ENCODE measurements around the gene SMYD1. TPM values are rescaled to one million over a fixed set of nuclear protein-coding genes. Genes with fewer than 3 reads are reported as not detected.

SMYD1 gene
- total RNA-seq, 1 experiment from 2014 or later, result not detected

- DNase-seq (ENCODE audit: low read depth), result no peak
Measured at GRCh38 chr2:88122141-88122884, 54.7 kb downstream of the SMYD1 start.

DNA sequence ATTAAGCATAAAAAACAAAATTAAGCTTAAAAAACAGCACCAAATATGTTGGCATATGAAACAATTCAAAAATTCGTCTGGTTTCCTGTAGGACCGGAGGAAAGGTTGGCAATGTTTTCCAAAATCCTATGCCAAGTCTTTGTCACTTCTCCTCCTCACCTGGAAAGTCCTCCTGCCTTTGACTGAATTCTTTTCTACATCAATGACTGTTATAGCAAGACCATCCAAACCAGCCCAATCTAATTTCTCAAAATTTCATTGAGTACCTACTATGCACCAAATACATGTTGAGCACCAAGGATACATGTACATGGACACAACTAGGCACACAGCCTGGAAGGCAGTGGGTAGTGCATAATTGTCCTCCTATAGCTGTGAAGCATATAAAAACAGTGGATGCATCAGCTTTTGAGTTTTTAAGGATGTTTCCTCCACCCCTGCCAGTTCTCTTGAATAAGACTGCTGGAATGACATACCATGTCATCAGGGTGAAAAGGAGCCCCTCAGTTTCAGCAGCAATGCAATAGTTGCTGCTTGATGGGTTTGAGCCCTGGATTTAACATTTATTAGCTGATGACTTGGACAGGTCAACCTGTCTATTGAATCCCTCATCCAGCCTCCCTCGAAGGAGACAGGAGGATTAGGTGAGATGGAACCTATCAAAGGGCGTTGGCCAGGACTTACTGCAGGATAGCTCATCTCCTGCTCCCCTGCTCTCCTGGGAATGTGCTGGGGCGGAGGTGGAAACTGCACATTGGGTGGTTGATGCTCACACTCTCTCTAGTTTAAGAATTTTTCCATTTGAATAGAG, 55.7 kb downstream of the SMYD1 start:
- DNase-seq (ENCODE audit: low read depth), result no peak

DNA sequence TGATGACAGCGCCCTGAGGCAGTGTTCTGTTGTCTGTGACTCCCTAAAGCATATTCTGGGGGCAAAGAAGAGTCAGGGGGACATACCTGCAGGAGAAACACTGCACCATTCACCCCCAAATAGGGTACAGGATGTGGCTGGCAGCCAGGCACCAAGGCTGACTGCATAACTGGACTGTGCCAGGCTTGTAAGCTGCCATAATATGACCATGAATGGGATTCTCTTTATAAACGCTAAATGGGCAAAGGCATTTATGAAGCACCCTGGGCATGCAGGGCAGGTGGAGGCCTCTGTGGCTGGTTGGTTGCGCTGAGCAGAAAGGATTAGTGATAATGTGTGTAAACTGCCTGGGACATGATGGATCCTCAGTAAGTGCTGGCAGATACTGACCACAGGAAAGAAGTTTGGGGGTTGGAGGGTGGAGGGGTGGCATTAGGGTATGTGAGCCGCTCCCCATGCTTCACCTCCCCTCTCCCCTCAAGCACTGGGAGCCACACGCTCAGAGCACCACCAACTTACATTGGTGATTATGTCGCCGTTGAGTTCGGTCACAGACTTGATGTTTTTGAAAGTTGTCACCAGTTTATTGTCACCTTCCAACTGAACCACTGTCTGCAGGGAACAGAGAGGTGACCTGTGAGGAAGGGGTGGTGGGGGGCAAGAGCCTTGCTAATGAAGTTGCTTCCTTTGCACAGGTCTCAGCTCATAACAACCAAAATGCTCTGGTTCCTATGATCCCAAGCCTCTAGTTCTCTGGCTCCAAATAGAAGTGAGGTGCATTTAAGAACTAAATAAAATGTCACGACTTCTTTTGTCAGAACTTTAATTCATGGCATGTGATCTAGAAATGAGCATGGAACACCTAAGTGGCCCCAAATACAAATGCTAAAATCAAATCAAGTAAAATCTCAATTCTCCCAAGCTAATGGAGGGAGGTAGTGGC, 56.6 kb downstream of the SMYD1 start:
- no peak for DNase-seq (ENCODE audit: low read depth)

GRCh38 chr2:88125344-88125923, 57.8 kb downstream of the SMYD1 start:
- no peak for DNase-seq (ENCODE audit: low read depth)

DNA sequence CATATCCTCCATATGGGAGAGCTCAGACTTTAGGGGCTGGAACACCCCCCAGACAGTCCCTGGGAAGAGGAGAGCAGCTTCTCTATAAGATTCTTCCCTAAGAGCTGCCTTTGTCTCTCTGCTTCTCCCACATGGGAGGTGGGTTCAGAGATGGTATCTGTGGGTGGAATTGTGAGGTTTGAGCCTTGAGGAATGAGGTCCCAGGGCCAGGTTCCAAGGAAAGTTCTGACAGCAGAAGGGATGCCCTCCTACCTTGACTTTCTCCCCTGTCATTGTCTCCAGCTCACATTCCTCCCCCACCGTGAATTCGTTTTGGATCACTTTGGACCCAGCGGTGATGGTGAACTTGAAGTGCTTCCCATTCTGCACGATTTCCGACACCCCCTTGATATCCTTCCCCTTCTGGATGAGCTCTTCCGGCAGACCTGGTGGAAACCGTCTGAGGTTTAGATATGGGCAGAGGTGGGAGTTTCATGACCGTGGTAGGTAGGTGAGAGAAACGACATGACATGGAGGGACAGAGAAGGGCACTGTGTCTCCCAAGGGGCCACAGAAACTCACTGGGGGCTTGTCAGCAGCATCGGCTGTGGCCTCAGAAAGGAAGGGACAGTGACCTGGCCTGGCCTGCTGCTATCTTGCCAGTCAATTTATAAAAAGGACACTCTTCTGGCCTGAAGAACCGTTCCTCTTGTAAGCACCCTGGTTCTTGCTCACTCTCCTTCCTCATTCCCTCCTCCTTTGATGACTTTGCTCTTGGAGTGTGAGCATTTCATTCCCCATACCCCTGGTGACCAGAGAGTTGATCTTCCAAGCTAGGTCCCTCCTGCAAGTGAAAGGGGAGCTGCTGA, 58.5 kb downstream of the SMYD1 start:
- no peak for DNase-seq (ENCODE audit: low read depth)

DNA sequence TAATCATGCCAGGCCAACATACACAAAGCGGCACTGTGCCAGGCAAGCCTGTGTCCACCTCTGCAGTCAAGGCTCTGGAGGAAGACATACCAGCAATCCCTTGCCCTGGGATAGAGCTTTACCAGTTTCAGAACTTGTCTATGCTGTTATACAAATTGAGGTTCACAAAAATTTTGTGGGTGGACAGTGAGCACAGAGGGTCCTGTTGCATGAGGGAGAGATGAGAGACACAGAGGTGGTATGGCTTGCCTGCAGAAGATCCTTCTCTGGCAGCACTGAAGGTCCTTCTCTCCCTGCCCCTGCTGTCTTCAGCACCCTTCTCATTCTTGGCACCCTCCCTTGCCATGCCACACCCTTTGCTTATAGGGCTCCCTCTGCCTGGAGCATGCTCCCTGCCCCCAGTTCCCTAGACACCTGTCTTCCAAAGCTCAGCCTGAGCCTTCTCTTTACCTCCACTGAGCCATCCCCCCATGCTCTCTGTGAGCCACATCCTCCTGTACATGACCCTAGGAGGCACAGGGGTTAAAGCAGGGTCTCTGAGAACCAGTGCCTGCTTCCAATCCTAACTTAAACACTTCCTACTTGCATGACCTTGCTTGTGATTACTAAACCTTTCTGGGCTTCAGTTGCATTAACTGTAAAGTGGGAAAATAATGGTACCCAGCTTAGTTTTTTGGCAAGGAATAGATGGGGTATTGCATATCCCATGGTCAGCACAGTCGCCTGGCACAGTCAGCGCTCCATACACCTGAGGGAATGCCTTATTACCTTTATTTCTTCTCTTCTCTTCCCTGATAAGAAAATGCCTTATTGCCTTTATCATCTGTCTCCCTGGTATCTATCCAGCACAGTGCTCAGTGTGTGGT, 59.4 kb downstream of the SMYD1 start:
- no peak for DNase-seq (ENCODE audit: low read depth)

GRCh38 chr2:88127638-88127887, 59.9 kb downstream of the SMYD1 start:
- DNase-seq (ENCODE audit: low read depth), result no peak

- DNase-seq (ENCODE audit: low read depth), result no peak
Measured at GRCh38 chr2:88127888-88128653, 60.4 kb downstream of the SMYD1 start, which contains the start of gene FABP1. Gene FABP1 (minus strand): TSS chr2:88128062. CDS start chr2:88128017, 45 bp downstream.

- no peak for DNase-seq (ENCODE audit: low read depth)
Measured at GRCh38 chr2:88128654-88129312, 61.2 kb downstream of the SMYD1 start.

GRCh38 chr2:88129313-88129959, 61.8 kb downstream of the SMYD1 start:
- no peak for DNase-seq (ENCODE audit: low read depth)

GRCh38 chr2:88131201-88131998, 63.8 kb downstream of the SMYD1 start:
- DNase-seq (ENCODE audit: low read depth), result no peak

DNA sequence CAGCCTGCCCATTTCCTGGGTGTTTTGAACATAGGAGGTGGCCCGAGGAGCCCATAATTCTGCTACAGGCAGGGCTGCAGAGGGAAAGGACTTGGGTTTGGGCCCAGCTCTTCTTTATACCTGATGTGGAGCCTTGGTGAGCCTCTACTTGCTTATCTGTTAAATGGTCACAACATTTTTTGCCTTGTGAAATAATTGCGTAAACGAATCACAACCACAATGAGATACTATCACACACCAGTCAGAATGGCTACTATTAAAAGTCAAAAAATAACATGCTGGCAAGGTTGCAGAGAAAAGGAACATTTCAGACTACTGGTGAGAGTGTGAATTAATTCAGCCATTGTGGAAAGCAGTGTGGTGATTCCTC, 64.4 kb downstream of the SMYD1 start:
- DNase-seq (ENCODE audit: low read depth), result no peak

DNA sequence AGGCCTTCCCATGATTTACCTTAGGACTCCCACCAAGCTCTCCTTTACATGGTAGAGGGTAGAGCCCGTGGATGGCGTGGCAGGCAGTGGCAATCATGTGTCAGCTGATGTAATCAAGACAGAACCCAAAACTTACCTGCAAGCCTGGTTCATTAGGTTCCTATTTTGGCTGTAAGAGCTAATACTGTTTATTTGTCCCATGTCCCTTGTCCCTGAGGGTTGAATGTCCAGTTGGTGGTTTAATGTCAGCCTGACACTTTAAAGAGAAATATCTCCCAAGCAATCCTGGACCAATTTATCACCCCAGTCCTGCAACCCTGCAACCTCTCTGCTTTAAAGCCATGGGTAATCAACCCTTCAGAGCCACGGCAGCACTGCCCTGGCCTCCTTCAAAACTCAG, 66.2 kb downstream of the SMYD1 start:
- no peak for DNase-seq (ENCODE audit: low read depth)

DNA sequence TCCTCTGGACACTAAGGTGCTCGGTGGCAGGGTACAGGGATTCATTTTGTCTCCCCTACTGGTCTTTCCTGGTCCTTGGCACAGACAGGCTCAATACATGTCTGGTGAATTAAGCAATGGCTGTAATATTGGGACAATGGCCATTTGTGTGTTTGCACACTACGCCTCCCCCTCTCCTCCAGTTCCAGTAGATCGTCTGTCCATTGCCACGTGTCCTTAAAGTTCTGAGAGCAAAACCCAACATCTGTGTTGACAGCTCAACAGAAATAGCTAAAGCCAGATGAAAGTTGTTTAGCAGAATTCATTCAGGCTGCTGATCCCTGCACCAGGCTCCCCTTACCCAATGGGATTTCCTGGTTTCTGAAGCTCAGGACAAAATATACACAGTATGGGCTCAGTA, 69.2 kb downstream of the SMYD1 start:
- no peak for DNase-seq (ENCODE audit: low read depth)

DNA sequence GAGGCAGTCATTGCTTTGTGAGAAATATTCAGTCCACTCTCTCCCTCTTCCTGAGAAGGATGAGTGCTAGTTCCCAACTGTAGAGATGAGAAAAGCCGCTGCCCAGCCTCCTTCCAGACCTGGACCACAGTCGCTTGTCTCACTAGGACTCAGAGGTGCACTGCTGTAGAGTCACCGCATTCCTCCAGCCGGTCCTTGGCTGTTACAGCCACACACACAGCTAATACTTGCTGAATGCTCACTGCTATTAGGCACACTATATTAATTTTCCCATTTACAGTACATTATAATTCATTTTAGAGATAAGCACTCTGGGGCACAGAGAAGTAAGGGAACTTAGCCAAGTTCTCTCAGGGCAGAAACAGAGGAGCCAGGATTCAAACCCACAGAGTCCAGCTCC, 70.2 kb downstream of the SMYD1 start:
- DNase-seq (ENCODE audit: low read depth), result no peak

DNA sequence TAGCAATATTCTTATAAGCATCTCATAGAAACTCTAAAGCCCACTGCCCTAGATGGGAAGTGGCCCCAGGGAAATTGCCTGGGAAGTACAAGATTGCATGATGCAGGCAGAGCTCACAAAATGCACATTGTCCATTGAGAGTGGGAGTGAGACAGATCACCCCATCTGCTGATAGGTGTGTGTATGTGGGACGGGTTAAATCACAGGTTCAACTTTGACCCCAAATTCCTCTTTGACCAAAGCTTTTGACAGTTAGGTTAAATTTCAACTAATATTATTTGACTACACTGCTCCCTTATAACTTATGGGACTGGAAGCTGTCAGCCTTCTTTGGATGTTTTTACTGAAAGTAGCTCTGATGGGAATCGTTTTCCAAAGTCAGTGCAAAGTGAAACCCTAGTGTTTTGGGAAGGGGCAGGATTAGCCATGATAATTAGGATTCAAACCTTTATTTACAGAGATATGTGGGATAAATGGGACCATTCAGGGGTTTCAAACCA, 71.6 kb downstream of the SMYD1 start:
- no peak for DNase-seq (ENCODE audit: low read depth)

GRCh38 chr2:88139804-88140203, 72.2 kb downstream of the SMYD1 start:
- DNase-seq (ENCODE audit: low read depth), result no peak

Data from RPMI7951 (cell line).